ENCODE measurements around the gene VPS54. TPM values are rescaled to one million over a fixed set of nuclear protein-coding genes. Genes with fewer than 3 reads are reported as not detected.

Gene VPS54
- total RNA-seq, result 12.4 TPM in 2 replicates

GRCh38 chr2:64019083-64019974, at the start of gene VPS54:
TSS of gene VPS54 (minus strand) at chr2:64019428. CDS start at chr2:63983999, 35,429 bp downstream.

Other genes with a start within 250 kb of the VPS54 start
- gene UGP2, start 177.5 kb downstream of the VPS54 start, total RNA-seq, result 40.3 and 54.8 TPM in 2 replicates
- 10.9 and 19.3 TPM in 2 replicates for gene PELI1, start 125.0 kb upstream of the VPS54 start, total RNA-seq

Data from mesangial cell (primary cell).